ENCODE measurements around the gene UTRN.

DNA sequence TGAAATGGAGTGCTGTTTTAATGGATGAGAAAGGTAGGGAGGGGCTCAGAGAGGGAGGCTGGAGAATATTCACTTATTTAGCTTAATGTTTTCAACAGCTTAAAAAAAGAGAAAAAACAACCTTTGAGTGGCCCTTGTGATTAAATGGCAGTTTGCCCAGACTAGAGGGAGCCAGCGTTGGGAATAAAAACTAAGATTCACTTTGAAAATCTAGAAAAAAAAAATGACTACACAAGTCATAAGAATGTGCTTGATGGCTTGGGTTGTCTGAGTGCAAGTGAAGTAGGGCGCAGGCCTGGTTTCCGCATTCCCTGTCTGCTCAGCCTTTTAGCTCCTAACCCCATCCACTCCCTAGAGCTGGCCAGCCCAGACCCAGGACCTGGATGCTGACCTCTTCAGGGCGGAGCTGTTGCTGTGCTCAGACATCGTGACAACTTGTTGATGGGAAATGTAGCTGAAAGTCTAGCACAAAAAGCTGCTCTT is 28.9 kb downstream of the UTRN start:
- TF ChIP-seq, protein P1, sequence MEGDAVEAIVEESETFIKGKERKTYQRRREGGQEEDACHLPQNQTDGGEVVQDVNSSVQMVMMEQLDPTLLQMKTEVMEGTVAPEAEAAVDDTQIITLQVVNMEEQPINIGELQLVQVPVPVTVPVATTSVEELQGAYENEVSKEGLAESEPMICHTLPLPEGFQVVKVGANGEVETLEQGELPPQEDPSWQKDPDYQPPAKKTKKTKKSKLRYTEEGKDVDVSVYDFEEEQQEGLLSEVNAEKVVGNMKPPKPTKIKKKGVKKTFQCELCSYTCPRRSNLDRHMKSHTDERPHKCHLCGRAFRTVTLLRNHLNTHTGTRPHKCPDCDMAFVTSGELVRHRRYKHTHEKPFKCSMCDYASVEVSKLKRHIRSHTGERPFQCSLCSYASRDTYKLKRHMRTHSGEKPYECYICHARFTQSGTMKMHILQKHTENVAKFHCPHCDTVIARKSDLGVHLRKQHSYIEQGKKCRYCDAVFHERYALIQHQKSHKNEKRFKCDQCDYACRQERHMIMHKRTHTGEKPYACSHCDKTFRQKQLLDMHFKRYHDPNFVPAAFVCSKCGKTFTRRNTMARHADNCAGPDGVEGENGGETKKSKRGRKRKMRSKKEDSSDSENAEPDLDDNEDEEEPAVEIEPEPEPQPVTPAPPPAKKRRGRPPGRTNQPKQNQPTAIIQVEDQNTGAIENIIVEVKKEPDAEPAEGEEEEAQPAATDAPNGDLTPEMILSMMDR (IDR thresholded peaks at IDR 0.05) = no peak
- no peak for TF ChIP-seq POLR2A (IDR thresholded peaks at IDR 0.05)

All from sigmoid colon (tissue), 3 donors.